ELR (cell line): ENCODE measurements around the gene LYPD1.
"Not testable (repeated sequence)": the region's sequence is repeated elsewhere in the genome, so short reads cannot be mapped to it uniquely, and the experiment has no call there.

ENCODE experiments used
- DNase-seq: peaks from one replicate; pipeline ENCODE4 v3.0.0-alpha.2; 2015; ENCODE audit warnings: low read depth

Gene LYPD1

GRCh38 chr2:132669908-132670495 is at the start of gene LYPD1:
LYPD1 (minus strand) TSS chr2:132670205; CDS start chr2:132669932, 273 bp downstream.
- peak; percentile 59 for DNase-seq

DNA sequence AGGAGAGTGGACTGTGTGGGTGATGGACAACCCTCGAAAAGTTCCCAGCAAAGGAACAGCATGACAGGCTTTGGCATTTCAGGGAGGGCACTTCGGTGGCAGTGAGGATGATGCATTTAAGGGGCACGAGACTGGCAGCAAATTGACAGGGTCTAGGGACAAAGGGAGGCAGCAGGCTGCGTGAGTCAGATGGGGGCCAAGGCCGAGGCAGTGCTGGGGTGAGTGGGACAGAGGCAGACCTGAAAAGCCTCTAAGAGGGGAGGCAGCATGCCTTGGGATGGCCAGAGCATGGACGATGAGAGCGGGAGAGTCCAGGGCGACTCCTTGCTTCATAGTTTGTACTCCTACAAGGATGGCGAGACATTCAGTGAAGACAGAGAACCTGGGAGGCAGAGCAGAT is 49.5 kb upstream of the LYPD1 start:
- no peak for DNase-seq

DNA sequence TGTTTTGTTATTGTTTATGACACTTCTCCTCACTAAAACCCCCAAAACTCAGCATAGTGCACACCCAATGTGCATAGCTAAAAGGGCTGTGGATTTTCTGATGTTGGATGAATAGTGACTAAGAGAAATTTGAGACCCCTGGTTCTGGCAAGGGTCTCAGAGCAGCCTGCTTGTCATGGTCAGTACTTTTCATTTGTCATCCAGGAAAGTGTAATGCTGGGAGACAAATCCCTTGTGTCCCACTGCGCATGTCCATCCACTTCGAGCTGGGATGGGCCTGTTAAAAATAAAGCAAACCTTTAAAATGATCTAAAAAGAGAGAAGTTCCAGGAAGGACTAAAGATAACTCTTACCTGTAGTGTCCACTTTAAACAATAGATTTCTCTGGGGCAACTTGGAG is 46.9 kb upstream of the LYPD1 start:
- DNase-seq, result no peak

GRCh38 chr2:132715386-132716351 is 45.7 kb upstream of the LYPD1 start:
- peak; percentile 53 for DNase-seq

DNA sequence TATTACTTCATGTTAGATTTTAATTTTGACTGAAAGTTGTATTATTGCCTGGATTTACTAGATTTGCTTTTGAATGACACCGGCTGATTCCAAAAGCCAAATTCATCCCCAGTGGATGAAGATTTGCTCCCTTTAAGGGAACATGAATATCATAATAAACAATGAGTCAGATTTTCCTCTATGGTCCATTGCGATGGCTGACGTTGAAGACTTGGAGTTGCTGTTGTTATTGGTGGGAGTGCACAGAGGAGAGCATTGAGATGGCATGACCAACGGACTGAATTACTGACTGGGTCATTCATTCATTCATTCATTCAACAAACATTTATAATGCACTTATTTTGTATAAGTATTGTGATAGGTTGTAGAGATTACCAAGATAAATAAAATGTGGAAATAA is 33.4 kb upstream of the LYPD1 start:
- DNase-seq, result peak; percentile 34

DNA sequence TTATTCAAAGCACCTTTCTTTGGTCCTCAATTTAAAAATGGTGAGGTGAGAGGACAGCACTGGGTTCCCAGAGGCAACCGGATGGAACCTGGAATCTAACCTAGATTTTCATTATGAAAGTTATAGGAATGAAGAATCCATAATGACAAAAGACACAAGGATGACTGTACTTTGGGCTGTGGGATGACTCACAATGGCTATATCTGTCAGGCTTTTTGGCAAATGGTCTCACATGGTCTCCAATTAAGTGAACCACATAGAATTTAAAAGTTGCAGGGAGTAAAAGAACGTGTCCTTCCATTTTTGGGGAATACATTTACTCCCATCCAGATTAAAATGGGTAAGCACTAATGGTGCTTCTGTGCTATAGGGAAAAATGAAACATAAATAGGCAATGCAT is 31.8 kb upstream of the LYPD1 start:
- peak; percentile 76 for DNase-seq

- DNase-seq, result not testable (repeated sequence)
These were observed 29.8 kb upstream of the LYPD1 start for GRCh38 chr2:132699802-132700201.

- not testable (repeated sequence) for DNase-seq
These were observed 28.3 kb upstream of the LYPD1 start for GRCh38 chr2:132698347-132698746.

DNA sequence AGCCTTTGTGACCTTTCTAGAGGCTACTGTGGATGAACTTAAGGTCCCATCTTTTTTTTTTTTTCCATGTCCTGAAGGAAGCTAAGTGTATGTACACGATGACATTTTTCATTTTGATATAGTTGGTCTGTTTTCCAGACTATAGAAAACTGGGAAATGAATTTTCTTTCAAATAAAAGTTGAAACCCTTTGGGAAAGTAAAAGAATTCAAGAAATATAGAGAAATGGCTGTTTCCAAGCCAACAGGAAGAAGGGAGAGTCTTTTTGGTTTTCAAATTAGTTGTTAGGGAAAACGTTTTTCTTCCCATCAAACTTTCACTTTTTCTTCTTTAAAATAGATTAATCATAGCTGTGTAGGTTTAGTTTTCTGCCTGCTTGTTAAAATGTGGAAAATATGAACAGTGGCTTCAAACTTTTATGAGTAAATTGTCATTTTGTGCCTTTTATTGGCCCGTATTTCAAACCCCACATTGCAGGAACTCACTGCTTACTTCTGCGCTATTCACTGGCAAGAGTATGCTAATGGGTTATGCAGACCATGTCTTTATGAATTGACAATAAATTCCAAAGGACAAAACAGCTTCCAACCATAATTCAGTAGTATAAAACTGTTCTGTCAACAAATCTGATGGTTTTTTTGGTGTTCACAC is 27.7 kb upstream of the LYPD1 start:
- DNase-seq, result no peak

GRCh38 chr2:132692816-132693215 is 22.8 kb upstream of the LYPD1 start:
- DNase-seq, result peak; percentile 15

DNA sequence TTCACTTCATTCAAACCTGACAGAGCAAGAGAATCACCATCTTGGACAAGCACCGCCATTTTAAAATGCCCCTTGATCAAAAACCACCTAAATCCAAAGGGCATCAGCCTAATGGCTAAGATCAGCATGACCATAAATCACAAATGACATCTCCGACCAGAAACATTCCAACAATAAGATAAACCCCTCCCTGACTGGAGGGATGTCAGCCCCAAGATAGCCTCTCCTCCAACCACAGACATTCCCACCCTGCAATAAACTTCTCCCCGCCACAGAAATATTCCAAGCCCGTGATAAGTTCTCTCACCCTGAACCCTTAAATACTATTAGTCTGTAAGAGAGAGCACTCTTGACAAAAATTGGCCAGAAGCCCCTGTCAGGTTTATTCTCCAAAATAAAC is 21.6 kb upstream of the LYPD1 start:
- DNase-seq, result no peak

- DNase-seq, result no peak
These were observed 20.8 kb upstream of the LYPD1 start for GRCh38 chr2:132690664-132691303.

DNA sequence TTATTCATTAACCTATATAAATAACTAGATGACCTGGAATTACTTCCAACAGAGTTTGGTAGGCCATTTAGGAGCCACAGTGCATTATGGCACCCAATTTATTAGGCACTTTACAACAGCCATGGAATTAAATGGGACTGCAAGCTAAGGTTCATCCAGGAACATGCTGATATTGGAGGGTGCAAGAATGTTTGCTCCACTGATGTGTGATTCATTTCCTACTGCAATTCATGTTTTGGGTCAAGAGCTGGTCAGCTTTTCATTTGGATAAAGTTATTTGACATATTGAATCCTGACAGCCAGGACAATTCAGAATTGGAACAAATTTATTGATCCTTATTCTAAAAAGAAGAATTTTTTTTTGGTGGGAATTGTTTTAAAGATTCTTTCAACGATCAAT is 11.8 kb upstream of the LYPD1 start:
- DNase-seq, result peak; percentile 36

DNA sequence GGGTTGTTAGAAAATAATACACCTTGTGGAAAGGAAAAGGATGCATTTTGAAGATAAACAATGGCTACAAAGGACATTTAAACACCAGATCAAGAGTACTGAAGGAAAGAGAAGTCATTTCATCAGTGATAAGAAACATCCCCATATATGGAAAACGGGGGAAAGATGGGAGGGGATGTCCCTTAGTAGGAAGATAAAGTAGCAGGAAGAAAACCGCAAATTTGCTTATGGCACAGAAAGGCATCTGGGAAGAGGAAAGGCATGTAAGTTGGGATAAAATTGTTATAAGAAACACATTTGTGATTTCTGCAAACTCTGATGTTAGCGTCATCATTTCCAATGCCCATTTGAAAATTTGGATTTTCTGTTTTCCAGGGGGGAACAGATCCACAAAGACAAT is 10.5 kb upstream of the LYPD1 start:
- DNase-seq, result no peak

DNA sequence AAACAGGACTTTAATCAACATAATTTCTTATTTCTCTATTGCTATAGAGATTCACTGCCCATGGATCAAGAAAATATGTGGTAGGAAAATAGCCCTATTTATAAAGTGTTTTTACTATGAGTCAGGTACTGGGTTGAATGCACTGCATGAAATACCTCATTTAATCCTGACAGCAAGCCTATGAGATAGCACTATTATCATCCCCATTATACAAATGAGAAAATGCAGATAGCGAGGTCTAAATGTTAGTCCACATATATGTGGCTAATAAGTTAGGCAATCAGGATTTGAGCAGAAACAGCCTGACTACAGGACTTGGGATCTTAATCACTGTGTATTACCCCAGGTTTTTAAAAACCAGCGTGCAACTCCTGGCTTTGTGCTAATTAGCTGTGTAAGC is 8.5 kb upstream of the LYPD1 start:
- peak; percentile 43 for DNase-seq

DNA sequence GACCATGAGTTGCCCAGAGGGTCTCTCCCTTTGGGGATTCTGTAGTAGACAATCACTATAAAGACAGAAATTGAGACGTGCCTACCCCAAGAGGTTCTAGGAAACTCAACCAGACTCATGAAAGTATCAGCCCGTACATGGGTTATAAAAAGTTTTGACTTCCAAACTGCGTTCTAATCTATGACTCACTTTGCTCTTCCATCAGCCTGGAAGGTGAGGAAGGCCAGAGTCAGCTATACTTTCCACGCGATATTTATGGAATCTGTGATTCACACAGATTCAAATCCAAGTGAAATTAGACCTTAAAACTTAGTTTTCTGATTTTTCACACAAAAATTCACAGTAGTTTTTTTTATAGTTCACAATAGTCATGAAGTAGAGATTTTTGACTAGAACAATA is 7.7 kb upstream of the LYPD1 start:
- DNase-seq, result peak; percentile 81

- DNase-seq, result peak; percentile 48
These were observed 7.0 kb upstream of the LYPD1 start for GRCh38 chr2:132676999-132677398.

DNA sequence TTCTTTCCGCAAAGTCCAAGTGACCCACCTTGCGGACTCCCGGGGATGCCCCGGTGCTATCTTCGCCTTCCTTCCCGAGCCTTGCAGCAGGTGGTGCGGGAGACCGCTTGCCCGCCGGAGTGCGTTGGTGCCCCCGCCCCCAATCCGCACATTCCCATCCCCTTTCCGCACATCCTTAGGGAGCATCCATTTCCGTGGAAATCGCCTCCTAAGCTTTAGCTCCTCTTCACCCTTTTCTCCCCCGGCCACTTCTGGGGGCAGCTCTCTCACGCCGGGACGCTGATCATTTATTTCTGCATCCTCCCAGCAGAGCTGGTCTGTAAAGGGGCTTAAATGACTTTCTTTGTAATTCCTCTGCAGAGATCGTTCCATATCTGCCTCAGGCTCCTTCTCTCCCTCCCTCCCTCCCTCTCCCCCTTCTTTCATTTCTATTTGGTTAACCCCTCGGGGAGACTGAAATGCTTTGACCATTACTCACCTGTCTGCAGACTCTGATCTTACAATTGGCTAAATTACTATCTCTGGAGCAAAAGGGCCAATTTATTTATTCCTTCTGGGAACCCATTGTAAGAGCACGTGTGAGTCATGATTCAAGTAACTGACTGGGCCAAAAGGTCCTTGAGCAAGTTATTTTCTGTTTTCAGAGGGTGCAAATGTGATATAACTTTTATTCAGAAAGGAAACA is 1.3 kb upstream of the LYPD1 start:
- peak; percentile 98 for DNase-seq

GRCh38 chr2:132670496-132671150 is 618 bp upstream of the LYPD1 start:
- DNase-seq, result peak; percentile 62

GRCh38 chr2:132668987-132669907 is 758 bp downstream of the LYPD1 start:
- peak; percentile 43 for DNase-seq
